HL-60 (cell line): ENCODE measurements around the gene OR5K1.

ENCODE experiments used
- DNase-seq, 2 experiments: peaks; one replicate each; pipeline ENCODE4 v3.0.0-alpha.2; 2010 to 2020; ENCODE audit warnings: low read depth in 1 of 2, low spot score in 1 of 2
- H3K27ac ChIP-seq: fragments of 250-450 bp; sonication (Bioruptor Pico); replicated peaks from 2 replicates; pipeline ENCODE4 v1.5.1; 2020; ENCODE audit warnings: mild to moderate bottlenecking, moderate library complexity
- H3K27me3 ChIP-seq: fragments of 250-450 bp; sonication (Bioruptor Pico); 2 replicates; pipeline ENCODE4 v1.5.1; 2021; ENCODE audit warnings: mild to moderate bottlenecking, moderate library complexity; ENCODE audit not compliant: insufficient read depth, poor library complexity, severe bottlenecking
- H3K4me3 ChIP-seq: replicated peaks from 2 replicates; pipeline ENCODE4 v1.5.1; 2011; ENCODE audit warnings: mild to moderate bottlenecking, control low read depth, low read length; ENCODE audit not compliant: insufficient read depth
- CTCF ChIP-seq: IDR thresholded peaks from one replicate; pipeline ENCODE4 v1.5.1; 2011; ENCODE audit warnings: low read length, control low read depth, inconsistent platforms; ENCODE audit not compliant: insufficient read depth
- GABPA ChIP-seq: IDR thresholded peaks from 2 replicates; pipeline ENCODE4 v1.6.1; 2012; ENCODE audit warnings: low read depth
- POLR2AphosphoS5 ChIP-seq: IDR thresholded peaks from 2 replicates; pipeline ENCODE4 v1.6.1; 2012; ENCODE audit warnings: low read depth
- REST ChIP-seq: IDR thresholded peaks from 2 replicates; pipeline ENCODE4 v1.6.1; 2012; ENCODE audit warnings: low read depth; ENCODE audit not compliant: insufficient replicate concordance
- SPI1 ChIP-seq: IDR thresholded peaks from 2 replicates; pipeline ENCODE4 v1.6.1; 2012; ENCODE audit warnings: low read depth, mild to moderate bottlenecking, borderline replicate concordance

OR5K1 gene

GRCh38 chr3:98449606-98450193, 13.3 kb upstream of the OR5K1 start:
- no peak overlapping the region for H3K27ac ChIP-seq
- H3K4me3 ChIP-seq = no peak overlapping the region
- DNase-seq = no peak
- TF ChIP-seq CTCF (no peak), REST (no peak), POLR2AphosphoS5 (no peak), SPI1 (no peak; the same call in 1 of the 2 replicates), GABPA (no peak)
- no peaks in the 10 kb centered on the region for H3K27me3 ChIP-seq

- DNase-seq = no peak
- no peak for TF ChIP-seq SPI1
- no peak for TF ChIP-seq CTCF
- TF ChIP-seq GABPA = no peak
- no peak for TF ChIP-seq POLR2AphosphoS5
- no peak for TF ChIP-seq REST
- H3K4me3 ChIP-seq = no peak overlapping the region
- H3K27me3 ChIP-seq = no peaks in the 10 kb centered on the region
- no peak overlapping the region for H3K27ac ChIP-seq
These were observed 12.6 kb upstream of the OR5K1 start for GRCh38 chr3:98450372-98450771.

- no peak for DNase-seq
- Histone ChIP-seq H3K27me3 (no peaks in the 10 kb centered on the region), H3K27ac (no peak overlapping the region), H3K4me3 (no peak overlapping the region)
- no peak for TF ChIP-seq SPI1
- TF ChIP-seq POLR2AphosphoS5 = no peak
- no peak for TF ChIP-seq CTCF
- no peak for TF ChIP-seq REST
- TF ChIP-seq GABPA = no peak
These were observed 9.2 kb upstream of the OR5K1 start for GRCh38 chr3:98453827-98454226.
